Measurements from ENCODE around the gene SNX11. TPM values are rescaled to one million over a fixed set of nuclear protein-coding genes. Genes with fewer than 3 reads are reported as not detected.

Gene SNX11
- total RNA-seq, 1 experiment from 2014 or later, result 28.1 TPM

- intact Hi-C loops (cut with micrococcal nuclease; ENCODE audit: unreplicated experiment), result no loop called here
Measured at GRCh38 chr17:48148854-48149786, 41.6 kb downstream of the SNX11 start.

GRCh38 chr17:48149787-48150463 is 42.4 kb downstream of the SNX11 start:
- Histone ChIP-seq H3K9me3 (ENCODE audit: control insufficient read depth, insufficient read depth, low read depth, low read length) (no peaks in the 10 kb centered on the region), H3K27me3 (ENCODE audit: control insufficient read depth, insufficient read depth, low read length) (peaks cover 23% of the 10 kb centered on the region), H3K4me3 (ENCODE audit: low read depth in 2 of 2, low read length in 2 of 2) (no peak overlapping the region), H3K4me1 (ENCODE audit: control insufficient read depth, insufficient read depth, low read length) (no peaks in the 10 kb centered on the region), H3K36me3 (ENCODE audit: control insufficient read depth, insufficient read depth, low read length) (no peaks in the 10 kb centered on the region), H3K27ac (ENCODE audit: low read length) (no peak overlapping the region)
- no TSS peak for BruUV-seq (replicated peaks)
- TF ChIP-seq SIN3A (IDR thresholded peaks at IDR 0.05; ENCODE audit: borderline replicate concordance, insufficient read depth, low read depth, low read length) (no peak), REST (IDR thresholded peaks at IDR 0.05; ENCODE audit: insufficient read depth in 1 of 2, low read depth in 2 of 2, low read length in 1 of 2) (no peak), CTCF (IDR thresholded peaks at IDR 0.05) (no peak), POLR2AphosphoS5 (IDR thresholded peaks at IDR 0.05; ENCODE audit: low read depth, low read length) (no peak), TCF7L2 (IDR thresholded peaks at IDR 0.05; ENCODE audit: low read depth, low read length) (no peak)
- ChIA-PET CTCF (interaction anchor here (0.6 kb wide), 1 partner anchor 442 kb away, joined by 3 read pairs; no protein-coding TSS in a partner anchor), POLR2A (no interaction called here)
- DNase-seq (ENCODE audit: low read depth, low spot score) (no peak), ATAC-seq (no peak)
- intact Hi-C loops (cut with micrococcal nuclease; ENCODE audit: unreplicated experiment) (no loop called here), in situ Hi-C loops (cut with HindIII; ENCODE audit: low pct_unique_long_range_greater_than_20kb, low sequenced_read_pairs) (no loop called here)

More at GRCh38 chr17:48148854-48149786, 41.6 kb downstream of the SNX11 start:
- H3K36me3 ChIP-seq (ENCODE audit: control insufficient read depth, insufficient read depth, low read length), result no peaks in the 10 kb centered on the region
- in situ Hi-C loops (cut with HindIII; ENCODE audit: low pct_unique_long_range_greater_than_20kb, low sequenced_read_pairs), result no loop called here
- BruUV-seq (replicated peaks), result no TSS peak
- no peak for TF ChIP-seq REST (IDR thresholded peaks at IDR 0.05; ENCODE audit: insufficient read depth in 1 of 2, low read depth in 2 of 2, low read length in 1 of 2)
- TF ChIP-seq SIN3A (IDR thresholded peaks at IDR 0.05; ENCODE audit: borderline replicate concordance, insufficient read depth, low read depth, low read length), result no peak
- H3K4me3 ChIP-seq (ENCODE audit: low read depth in 2 of 2, low read length in 2 of 2), result no peak overlapping the region
- CTCF ChIA-PET, result interaction anchor here (0.6 kb wide), 1 partner anchor 442 kb away, joined by 3 read pairs; no protein-coding TSS in a partner anchor
- H3K4me1 ChIP-seq (ENCODE audit: control insufficient read depth, insufficient read depth, low read length), result 0 out of 2 replicates have a peak, but pooled peaks cover 3% of the 10 kb centered on the region
- H3K27me3 ChIP-seq (ENCODE audit: control insufficient read depth, insufficient read depth, low read length), result peaks cover 23% of the 10 kb centered on the region
- H3K9me3 ChIP-seq (ENCODE audit: control insufficient read depth, insufficient read depth, low read depth, low read length), result no peaks in the 10 kb centered on the region
- no peak for ATAC-seq
- POLR2A ChIA-PET, result no interaction called here
- DNase-seq (ENCODE audit: low read depth, low spot score), result no peak
- H3K27ac ChIP-seq (ENCODE audit: low read length), result no peak overlapping the region
